Hepatocyte (in vitro differentiated cells): Measurements from ENCODE around the gene S1PR5. TPM values are rescaled to one million over a fixed set of nuclear protein-coding genes. Genes with fewer than 3 reads are reported as not detected.

Experiments used
- DNase-seq: peaks from one replicate; pipeline ENCODE4 v3.0.0-alpha.2; 2016; ENCODE audit warnings: low spot score
- H2AFZ ChIP-seq: fragments of 200-600 bp; sonication (generic); 2 replicates; pipeline ENCODE4 v1.6.0; 2016; ENCODE audit warnings: antibody characterized with exemption, mild to moderate bottlenecking
- H3K27ac ChIP-seq: fragments of 200-600 bp; sonication (generic); 2 replicates; pipeline ENCODE4 v1.5.1; 2016; ENCODE audit warnings: mild to moderate bottlenecking
- H3K27me3 ChIP-seq: fragments of 200-600 bp; sonication (generic); 2 replicates; pipeline ENCODE4 v1.6.1; 2016
- H3K36me3 ChIP-seq: fragments of 200-600 bp; sonication (generic); replicated peaks from 2 replicates; pipeline ENCODE4 v1.5.1; 2016; ENCODE audit warnings: low read depth; ENCODE audit not compliant: insufficient read depth
- H3K4me1 ChIP-seq: fragments of 200-600 bp; sonication (generic); 2 replicates; pipeline ENCODE4 v1.5.1; 2016; ENCODE audit warnings: mild to moderate bottlenecking, moderate library complexity; ENCODE audit not compliant: insufficient read depth
- H3K4me2 ChIP-seq: fragments of 200-600 bp; sonication (generic); 2 replicates; pipeline ENCODE4 v1.6.0; 2016
- H3K4me3 ChIP-seq: fragments of 200-600 bp; sonication (generic); 2 replicates; pipeline ENCODE4 v1.5.1; 2016; ENCODE audit warnings: mild to moderate bottlenecking
- H3K79me2 ChIP-seq: fragments of 200-600 bp; sonication (generic); 2 replicates; pipeline ENCODE4 v1.6.0; 2017; ENCODE audit warnings: mild to moderate bottlenecking
- H3K9me2 ChIP-seq: fragments of 200-600 bp; sonication (generic); replicated peaks from 2 replicates; pipeline ENCODE4 v1.6.0; 2017; ENCODE audit warnings: mild to moderate bottlenecking; ENCODE audit not compliant: insufficient read depth
- H3K9me3 ChIP-seq: fragments of 200-600 bp; sonication (generic); 2 replicates; pipeline ENCODE4 v1.5.1; 2016; ENCODE audit warnings: low read depth, mild to moderate bottlenecking
- H4K20me1 ChIP-seq: fragments of 200-600 bp; sonication (generic); 2 replicates; pipeline ENCODE4 v1.6.0; 2016; ENCODE audit warnings: mild to moderate bottlenecking; ENCODE audit not compliant: insufficient read depth, poor library complexity, severe bottlenecking
- EZH2 ChIP-seq: fragments of 200-600 bp; sonication (generic); IDR thresholded peaks from 2 replicates; pipeline ENCODE4 v1.6.1; 2016; ENCODE audit warnings: antibody characterized with exemption, mild to moderate bottlenecking, borderline replicate concordance
- EZH2phosphoT487 ChIP-seq: fragments of 200-600 bp; sonication (generic); IDR thresholded peaks from one replicate; pipeline ENCODE4 v1.6.1; 2018; ENCODE audit warnings: antibody characterized with exemption, mild to moderate bottlenecking, low read depth, moderate library complexity; ENCODE audit not compliant: unreplicated experiment, severe bottlenecking
- WGBS: methylation state at CpG from one replicate; pipeline ENCODE4 v1.1.6; 2016; ENCODE audit warnings: low lambda C conversion rate; ENCODE audit errors: missing lambda C conversion rate; 5-methylcytosine and 5-hydroxymethylcytosine counted together
- polyA plus RNA-seq: library from polyadenylated mRNA; unstranded; fragments of >200 nt; fragmentation: Nextera tagmentation; extraction: Ambion mirVana; gene quantifications from 2 replicates; pipeline ENCODE4 v1.2.1, GENCODE V29; 2016
- total RNA-seq: library from RNA; depleted of rRNA; stranded (reverse); fragments of >200 nt; gene quantifications from 2 replicates; pipeline ENCODE4 v1.2.3, GENCODE V29; 2014
- TF ChIP-seq, protein P1 (sequence below): fragments of 200-600 bp; sonication (generic); IDR thresholded peaks from 2 replicates; pipeline ENCODE4 v1.5.1; 2016; ENCODE audit warnings: antibody characterized with exemption, mild to moderate bottlenecking; ENCODE audit not compliant: poor library complexity

Gene S1PR5
- total and polyA plus RNA-seq, 2 experiments from 2014 or later: 0.17 to 0.75 TPM

- Histone ChIP-seq H3K27ac (no peak overlapping the region), H3K27me3 (peaks cover 76% of the 10 kb centered on the region)
Measured at GRCh38 chr19:10517760-10518443, 655 bp upstream of the S1PR5 start.

GRCh38 chr19:10516671-10517286 lies 468 bp downstream of the S1PR5 start:
- peaks cover 7% of the 10 kb centered on the region for H3K4me1 ChIP-seq

More at GRCh38 chr19:10517760-10518443, 655 bp upstream of the S1PR5 start:
- Histone ChIP-seq H4K20me1 (no peaks in the 10 kb centered on the region), H3K79me2 (no peaks in the 10 kb centered on the region), H3K9me2 (no peaks in the 10 kb centered on the region), H2AFZ (peak overlapping the region; percentile 15), H3K36me3 (no peaks in the 10 kb centered on the region), H3K9me3 (no peaks in the 10 kb centered on the region), H3K4me1 (peaks cover 7% of the 10 kb centered on the region), H3K4me3 (no peak overlapping the region), H3K4me2 (peak overlapping the region; percentile 74)
- DNase-seq: peak; percentile 19
- peak; percentile 31 for TF ChIP-seq EZH2phosphoT487
- TF ChIP-seq, protein P1, sequence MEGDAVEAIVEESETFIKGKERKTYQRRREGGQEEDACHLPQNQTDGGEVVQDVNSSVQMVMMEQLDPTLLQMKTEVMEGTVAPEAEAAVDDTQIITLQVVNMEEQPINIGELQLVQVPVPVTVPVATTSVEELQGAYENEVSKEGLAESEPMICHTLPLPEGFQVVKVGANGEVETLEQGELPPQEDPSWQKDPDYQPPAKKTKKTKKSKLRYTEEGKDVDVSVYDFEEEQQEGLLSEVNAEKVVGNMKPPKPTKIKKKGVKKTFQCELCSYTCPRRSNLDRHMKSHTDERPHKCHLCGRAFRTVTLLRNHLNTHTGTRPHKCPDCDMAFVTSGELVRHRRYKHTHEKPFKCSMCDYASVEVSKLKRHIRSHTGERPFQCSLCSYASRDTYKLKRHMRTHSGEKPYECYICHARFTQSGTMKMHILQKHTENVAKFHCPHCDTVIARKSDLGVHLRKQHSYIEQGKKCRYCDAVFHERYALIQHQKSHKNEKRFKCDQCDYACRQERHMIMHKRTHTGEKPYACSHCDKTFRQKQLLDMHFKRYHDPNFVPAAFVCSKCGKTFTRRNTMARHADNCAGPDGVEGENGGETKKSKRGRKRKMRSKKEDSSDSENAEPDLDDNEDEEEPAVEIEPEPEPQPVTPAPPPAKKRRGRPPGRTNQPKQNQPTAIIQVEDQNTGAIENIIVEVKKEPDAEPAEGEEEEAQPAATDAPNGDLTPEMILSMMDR: no peak
- 3% methylated on average over 16 of the region's 27 CpGs for WGBS

GRCh38 chr19:10516064-10516385 lies 1.2 kb downstream of the S1PR5 start:
- TF ChIP-seq EZH2phosphoT487 (no peak), EZH2 (no peak)
- TF ChIP-seq, protein P1: no peak
- H3K9me2 ChIP-seq: no peaks in the 10 kb centered on the region
- DNase-seq: no peak
- H3K27me3 ChIP-seq: peaks cover 83% of the 10 kb centered on the region
- H3K9me3 ChIP-seq: no peaks in the 10 kb centered on the region
- 99% methylated on average over 5 of the region's 5 CpGs for WGBS
- no peak overlapping the region for H3K27ac ChIP-seq
- H3K4me2 ChIP-seq: no peak overlapping the region
- H3K4me1 ChIP-seq: peaks cover 7% of the 10 kb centered on the region
- no peaks in the 10 kb centered on the region for H4K20me1 ChIP-seq
- H2AFZ ChIP-seq: no peak overlapping the region
- no peak overlapping the region for H3K4me3 ChIP-seq
- H3K79me2 ChIP-seq: no peaks in the 10 kb centered on the region
- H3K36me3 ChIP-seq: no peaks in the 10 kb centered on the region

More at GRCh38 chr19:10516671-10517286, 468 bp downstream of the S1PR5 start:
- H3K36me3 ChIP-seq: no peaks in the 10 kb centered on the region
- WGBS: 61% methylated on average over 8 of the region's 10 CpGs
- no peaks in the 10 kb centered on the region for H4K20me1 ChIP-seq
- no peaks in the 10 kb centered on the region for H3K9me3 ChIP-seq
- H3K27ac ChIP-seq: no peak overlapping the region
- no peak for DNase-seq
- H3K79me2 ChIP-seq: no peaks in the 10 kb centered on the region
- H3K9me2 ChIP-seq: no peaks in the 10 kb centered on the region
- no peak overlapping the region for H2AFZ ChIP-seq
- H3K4me3 ChIP-seq: no peak overlapping the region
- H3K27me3 ChIP-seq: peaks cover 83% of the 10 kb centered on the region
- no peak for TF ChIP-seq EZH2phosphoT487
- no peak for TF ChIP-seq EZH2
- TF ChIP-seq, protein P1: no peak
- peak overlapping the region; percentile 74 for H3K4me2 ChIP-seq
